Keratinocyte (primary cell): ENCODE data around the gene ENG.

Source experiments
- EZH2 ChIP-seq: IDR thresholded peaks from one replicate; pipeline ENCODE4 v1.6.1; 2012; ENCODE audit warnings: inconsistent platforms, mild to moderate bottlenecking, low read length, moderate library complexity
- TF ChIP-seq, protein P1 (sequence below), 3 experiments: IDR thresholded peaks in 1 of 3; conservative IDR thresholded peaks in 1 of 3; optimal IDR thresholded peaks in 1 of 3; 2 replicates in 2 of 3; 3 replicates in 1 of 3; pipeline versions ENCODE3 to v1.5.1; 2011; ENCODE audit warnings: low read length in 3 of 3, mild to moderate bottlenecking in 3 of 3, moderate library complexity in 2 of 3, control low read depth in 1 of 3, inconsistent platforms in 1 of 3; ENCODE audit not compliant: insufficient read depth in 2 of 3; ENCODE audit errors: extremely low read depth in 1 of 3

DNA sequence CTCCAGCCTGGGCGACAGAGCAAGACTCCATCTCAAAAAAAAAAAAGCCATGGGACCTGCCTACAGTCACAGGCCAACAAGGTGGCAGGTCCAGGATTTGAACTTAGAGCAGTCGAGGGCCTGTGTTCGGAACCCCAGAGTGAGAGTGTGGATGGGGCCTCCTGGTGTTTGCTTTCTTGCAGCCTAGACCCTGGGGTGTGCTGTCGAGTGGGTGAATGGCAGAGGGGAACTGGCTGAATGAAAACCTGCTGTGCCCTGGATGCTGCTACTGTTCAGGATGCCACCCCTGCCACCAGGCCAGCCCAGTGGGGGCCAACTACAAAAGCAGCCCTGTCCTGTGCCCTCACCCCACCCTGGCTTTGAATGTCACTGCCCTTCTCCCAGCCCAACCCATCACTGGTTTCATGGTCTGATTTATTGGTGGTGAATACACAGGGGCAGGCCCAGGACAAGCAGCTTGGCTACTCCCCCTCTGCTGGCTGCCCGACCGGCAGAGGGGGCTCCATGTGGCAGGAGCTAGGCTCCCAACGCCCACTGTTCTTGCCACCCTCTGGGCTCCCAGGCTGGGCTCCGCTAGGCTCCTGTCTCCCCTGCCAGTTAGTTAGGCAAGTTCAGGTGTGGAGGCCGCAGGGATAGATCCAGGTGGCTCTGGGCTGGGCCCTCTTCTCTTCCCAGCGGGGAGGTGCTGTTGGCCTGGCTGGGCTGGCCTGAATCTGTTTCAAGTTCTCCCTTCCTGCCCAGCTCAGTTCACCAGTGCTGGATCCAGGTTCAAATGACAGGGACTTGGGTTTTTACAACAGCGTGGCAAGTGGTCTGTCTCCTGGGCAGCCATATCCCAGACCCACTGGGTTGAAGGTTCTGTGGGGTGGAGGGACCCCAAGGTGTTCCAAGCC is 39.6 kb downstream of the ENG start:
- TF ChIP-seq, protein P1, sequence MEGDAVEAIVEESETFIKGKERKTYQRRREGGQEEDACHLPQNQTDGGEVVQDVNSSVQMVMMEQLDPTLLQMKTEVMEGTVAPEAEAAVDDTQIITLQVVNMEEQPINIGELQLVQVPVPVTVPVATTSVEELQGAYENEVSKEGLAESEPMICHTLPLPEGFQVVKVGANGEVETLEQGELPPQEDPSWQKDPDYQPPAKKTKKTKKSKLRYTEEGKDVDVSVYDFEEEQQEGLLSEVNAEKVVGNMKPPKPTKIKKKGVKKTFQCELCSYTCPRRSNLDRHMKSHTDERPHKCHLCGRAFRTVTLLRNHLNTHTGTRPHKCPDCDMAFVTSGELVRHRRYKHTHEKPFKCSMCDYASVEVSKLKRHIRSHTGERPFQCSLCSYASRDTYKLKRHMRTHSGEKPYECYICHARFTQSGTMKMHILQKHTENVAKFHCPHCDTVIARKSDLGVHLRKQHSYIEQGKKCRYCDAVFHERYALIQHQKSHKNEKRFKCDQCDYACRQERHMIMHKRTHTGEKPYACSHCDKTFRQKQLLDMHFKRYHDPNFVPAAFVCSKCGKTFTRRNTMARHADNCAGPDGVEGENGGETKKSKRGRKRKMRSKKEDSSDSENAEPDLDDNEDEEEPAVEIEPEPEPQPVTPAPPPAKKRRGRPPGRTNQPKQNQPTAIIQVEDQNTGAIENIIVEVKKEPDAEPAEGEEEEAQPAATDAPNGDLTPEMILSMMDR (optimal IDR thresholded peaks at IDR 0.05 in 1 of 3, IDR thresholded peaks at IDR 0.05 in 1 of 3, conservative IDR thresholded peaks at IDR 0.05 in 1 of 3; ENCODE audit: extremely low read depth in 1 of 3, insufficient read depth in 2 of 3, low read length in 3 of 3), result no peak
- no peak for TF ChIP-seq EZH2
